CD8-positive, alpha-beta memory T cell (primary cell): ENCODE data around the gene NBEAL2. TPM values are rescaled to one million over a fixed set of nuclear protein-coding genes. Genes with fewer than 3 reads are reported as not detected.
"Not testable (repeated sequence)": the region's sequence is repeated elsewhere in the genome, so short reads cannot be mapped to it uniquely, and the experiment has no call there.

Experiments
- CTCF ChIA-PET: fragments of 350-600 bp; sonication (Branson Sonifier 250); formaldehyde crosslinking; loops from one replicate; lab custom pipeline; 2021; ENCODE audit warnings: antibody characterized with exemption; lab: Charles Lee
- POLR2A ChIA-PET: fragments of 350-600 bp; sonication (Branson Sonifier 250); formaldehyde crosslinking; loops from one replicate; lab custom pipeline; 2021; ENCODE audit warnings: antibody characterized with exemption; lab: Charles Lee
- DNase-seq, 5 donors: peaks; one replicate each; pipeline versions ENCODE4 v3.0.0 to v3.0.0-alpha.2; 2020 to 2022; ENCODE audit warnings: mixed read lengths in 1 of 5
- H3K27ac ChIP-seq: one replicate; pipeline ENCODE4 v1.7.0; 2013; ENCODE audit warnings: low read depth, mild to moderate bottlenecking, low read length, moderate library complexity
- H3K27me3 ChIP-seq: 2 replicates; pipeline ENCODE4 v1.7.0; 2013; ENCODE audit warnings: low read length, mild to moderate bottlenecking; ENCODE audit not compliant: insufficient read depth, poor library complexity, severe bottlenecking
- H3K36me3 ChIP-seq: 2 replicates; pipeline ENCODE4 v1.7.0; 2013; ENCODE audit warnings: mild to moderate bottlenecking, low read length, moderate library complexity; ENCODE audit not compliant: insufficient read depth
- H3K4me1 ChIP-seq: 2 replicates; pipeline ENCODE4 v1.7.0; 2013; ENCODE audit warnings: mild to moderate bottlenecking, low read length, moderate library complexity; ENCODE audit not compliant: insufficient read depth
- H3K4me3 ChIP-seq: 2 replicates; pipeline ENCODE4 v1.7.0; 2013; ENCODE audit warnings: mild to moderate bottlenecking, low read length
- H3K9me3 ChIP-seq: 2 replicates; pipeline ENCODE4 v1.7.0; 2013; ENCODE audit warnings: mild to moderate bottlenecking, low read length
- H3K27ac Mint-ChIP-seq, 8 donors: one replicate each; pipeline ENCODE4 v1.8.0; 2020 to 2021; ENCODE audit warnings: mixed read lengths in 8 of 8, mild to moderate bottlenecking in 6 of 8, inconsistent platforms in 3 of 8, moderate library complexity in 3 of 8
- H3K27me3 Mint-ChIP-seq, 2 donors: one replicate each; pipeline ENCODE4 v1.8.0; 2020 to 2021; ENCODE audit warnings: mixed read lengths in 2 of 2, mild to moderate bottlenecking in 1 of 2, moderate library complexity in 1 of 2
- H3K36me3 Mint-ChIP-seq, 3 donors: one replicate each; pipeline ENCODE4 v1.8.0; 2020 to 2021; ENCODE audit warnings: mixed read lengths in 3 of 3, inconsistent platforms in 1 of 3, mild to moderate bottlenecking in 1 of 3
- H3K4me1 Mint-ChIP-seq, 3 donors: one replicate each; pipeline ENCODE4 v1.8.0; 2020 to 2021; ENCODE audit warnings: mixed read lengths in 3 of 3, inconsistent platforms in 1 of 3, mild to moderate bottlenecking in 1 of 3
- H3K4me3 Mint-ChIP-seq, 7 donors: one replicate each; pipeline ENCODE4 v1.8.0; 2020 to 2021; ENCODE audit warnings: mixed read lengths in 7 of 7, mild to moderate bottlenecking in 6 of 7, moderate library complexity in 4 of 7, inconsistent platforms in 2 of 7
- H3K9me3 Mint-ChIP-seq, 5 donors: one replicate each; pipeline ENCODE4 v1.8.0; 2020 to 2022; ENCODE audit warnings: mixed read lengths in 5 of 5, mild to moderate bottlenecking in 3 of 5, moderate library complexity in 2 of 5, inconsistent platforms in 1 of 5
- polyA plus RNA-seq: library from polyadenylated mRNA; unstranded; fragments of 300-500 nt; fragmentation: Illumina TruSeq; gene quantifications from one replicate; pipeline ENCODE4 v1.2.3, GENCODE V29; 2021
- total RNA-seq, 2 experiments: library from RNA; stranded (reverse); gene quantifications; one replicate each; pipeline ENCODE4 v1.2.3, GENCODE V29; 2021

The NBEAL2 gene
- total and polyA plus RNA-seq, 3 experiments from 2014 or later, result 12.8 to 83.5 (median 76.2) TPM

- H3K36me3 ChIP-seq, result peaks cover 23% of the 10 kb centered on the region
- CTCF ChIA-PET, result interaction anchor here (0.5 to 1.3 kb wide), 2 partner anchors 95 to 295 kb away, joined by 3 read pairs; no protein-coding TSS in a partner anchor
Measured at GRCh38 chr3:47017504-47018268, 38.2 kb downstream of the NBEAL2 start.

GRCh38 chr3:47018269-47018611 lies 38.8 kb downstream of the NBEAL2 start:
- DNase-seq, result no peak
- peaks cover 39 to 65% (median 51%) of the 10 kb centered on the region in 3 donors for H3K4me1 Mint-ChIP-seq
- Histone ChIP-seq H3K27ac (no peak overlapping the region), H3K36me3 (peaks cover 23% of the 10 kb centered on the region), H3K9me3 (no peaks in the 10 kb centered on the region), H3K27me3 (no peaks in the 10 kb centered on the region), H3K4me1 (peaks cover 17% of the 10 kb centered on the region), H3K4me3 (no peak overlapping the region)
- H3K9me3 Mint-ChIP-seq, result no peaks in the 10 kb centered on the region
- ChIA-PET POLR2A (interaction anchor here (0.6 to 2.6 kb wide), 3 partner anchors 39 to 335 kb away, joined by 4 to 14 read pairs (median 8); partner anchors contain the start of genes NBEAL2 and SETD2), CTCF (interaction anchor here (0.5 to 1.3 kb wide), 3 partner anchors 9 to 294 kb away, joined by 3 read pairs; no protein-coding TSS in a partner anchor)
- H3K36me3 Mint-ChIP-seq, result peaks cover 0 to 73% (median 10%) of the 10 kb centered on the region in 3 donors
- H3K27me3 Mint-ChIP-seq, result no peaks in the 10 kb centered on the region
- no peak overlapping the region for H3K4me3 Mint-ChIP-seq
- H3K27ac Mint-ChIP-seq, result peak overlapping the region; percentile 70 to 91 (median 86)

More at GRCh38 chr3:47017504-47018268, 38.2 kb downstream of the NBEAL2 start:
- peak overlapping the region; percentile 29 for H3K27ac ChIP-seq
- H3K4me3 ChIP-seq, result no peak overlapping the region
- H3K27me3 ChIP-seq, result no peaks in the 10 kb centered on the region
- H3K9me3 ChIP-seq, result no peaks in the 10 kb centered on the region
- POLR2A ChIA-PET, result interaction anchor here (0.6 to 2.6 kb wide), 3 partner anchors 38 to 335 kb away, joined by 4 to 14 read pairs (median 8); partner anchors contain the start of genes NBEAL2 and SETD2
- Mint-ChIP-seq H3K9me3 (no peaks in the 10 kb centered on the region), H3K4me1 (peaks cover 39 to 65% (median 51%) of the 10 kb centered on the region in 3 donors), H3K27ac (peak overlapping the region; percentile 75 to 95 (median 86)), H3K4me3 (peak overlapping the region in 2 of 7 donors; percentile 2 to 45), H3K36me3 (peaks cover 0 to 73% (median 10%) of the 10 kb centered on the region in 3 donors), H3K27me3 (no peaks in the 10 kb centered on the region)
- H3K4me1 ChIP-seq, result peaks cover 17% of the 10 kb centered on the region
- DNase-seq, result no peak

GRCh38 chr3:47019201-47019600 lies 39.7 kb downstream of the NBEAL2 start:
- peaks cover 38 to 64% (median 51%) of the 10 kb centered on the region in 3 donors for H3K4me1 Mint-ChIP-seq
- no peak overlapping the region for H3K4me3 ChIP-seq
- no peak overlapping the region for H3K27ac ChIP-seq
- ChIA-PET POLR2A (interaction anchor here (2.6 kb wide), 1 partner anchor 40 kb away, joined by 8 read pairs; the partner anchor contains the start of gene NBEAL2), CTCF (interaction anchor here (1.2 to 1.6 kb wide), 2 partner anchors 10 to 26 kb away, joined by 3 to 5 read pairs; no protein-coding TSS in a partner anchor)
- H3K9me3 ChIP-seq, result no peaks in the 10 kb centered on the region
- DNase-seq, result no peak
- peaks cover 17% of the 10 kb centered on the region for H3K4me1 ChIP-seq
- H3K36me3 Mint-ChIP-seq, result peaks cover 0 to 66% (median 10%) of the 10 kb centered on the region in 3 donors
- H3K27ac Mint-ChIP-seq, result peak overlapping the region in 7 of 8 donors; percentile 24 to 82 (median 62)
- no peaks in the 10 kb centered on the region for H3K27me3 ChIP-seq
- H3K36me3 ChIP-seq, result peaks cover 23% of the 10 kb centered on the region
- H3K4me3 Mint-ChIP-seq, result no peak overlapping the region
- no peaks in the 10 kb centered on the region for H3K9me3 Mint-ChIP-seq
- H3K27me3 Mint-ChIP-seq, result no peaks in the 10 kb centered on the region

- H3K27me3 Mint-ChIP-seq, result no peaks in the 10 kb centered on the region
- no peak overlapping the region for H3K4me3 Mint-ChIP-seq
- peaks cover 0 to 59% (median 10%) of the 10 kb centered on the region in 3 donors for H3K36me3 Mint-ChIP-seq
- no peaks in the 10 kb centered on the region for H3K9me3 Mint-ChIP-seq
- ChIA-PET POLR2A (no interaction called here), CTCF (interaction anchor here (1.4 to 1.6 kb wide), 2 partner anchors 10 to 25 kb away, joined by 3 to 5 read pairs; no protein-coding TSS in a partner anchor)
- DNase-seq, result no peak
- Histone ChIP-seq H3K27me3 (no peaks in the 10 kb centered on the region), H3K4me3 (no peak overlapping the region), H3K4me1 (peaks cover 17% of the 10 kb centered on the region), H3K27ac (no peak overlapping the region), H3K36me3 (peaks cover 23% of the 10 kb centered on the region), H3K9me3 (no peaks in the 10 kb centered on the region)
- H3K27ac Mint-ChIP-seq, result peak overlapping the region; percentile 62 to 93 (median 84)
- peaks cover 44 to 68% (median 57%) of the 10 kb centered on the region in 3 donors for H3K4me1 Mint-ChIP-seq
Measured at GRCh38 chr3:47020311-47020710, 40.8 kb downstream of the NBEAL2 start.

- ChIA-PET POLR2A (interaction anchor here (0.6 kb wide), 1 partner anchor 13 kb away, joined by 3 read pairs; no protein-coding TSS in a partner anchor), CTCF (interaction anchor here (0.7 kb wide), 1 partner anchor 13 kb away, joined by 3 read pairs; no protein-coding TSS in a partner anchor)
- Histone ChIP-seq H3K4me3 (no peak overlapping the region), H3K36me3 (peaks cover 13% of the 10 kb centered on the region), H3K9me3 (no peaks in the 10 kb centered on the region), H3K27me3 (no peaks in the 10 kb centered on the region), H3K4me1 (peaks cover 6% of the 10 kb centered on the region), H3K27ac (no peak overlapping the region)
- Mint-ChIP-seq H3K9me3 (no peaks in the 10 kb centered on the region), H3K27me3 (no peaks in the 10 kb centered on the region), H3K4me3 (no peak overlapping the region), H3K4me1 (peaks cover 35 to 62% (median 52%) of the 10 kb centered on the region in 3 donors), H3K36me3 (peaks cover 3 to 50% (median 8%) of the 10 kb centered on the region in 3 donors), H3K27ac (peak overlapping the region in 3 of 8 donors; percentile 8 to 41 (median 40))
- no peak for DNase-seq
Measured at GRCh38 chr3:47022641-47023071, 43.2 kb downstream of the NBEAL2 start.

- Histone ChIP-seq H3K27ac (no peak overlapping the region), H3K9me3 (no peaks in the 10 kb centered on the region), H3K27me3 (no peaks in the 10 kb centered on the region), H3K4me1 (no peaks in the 10 kb centered on the region), H3K4me3 (no peak overlapping the region), H3K36me3 (peaks cover 9% of the 10 kb centered on the region)
- H3K27me3 Mint-ChIP-seq, result no peaks in the 10 kb centered on the region
- no peak for DNase-seq
- H3K4me1 Mint-ChIP-seq, result peaks cover 22 to 53% (median 31%) of the 10 kb centered on the region in 3 donors
- no peaks in the 10 kb centered on the region for H3K9me3 Mint-ChIP-seq
- no peak overlapping the region for H3K4me3 Mint-ChIP-seq
- ChIA-PET CTCF (no interaction called here), POLR2A (interaction anchor here (0.8 kb wide), 1 partner anchor 10 kb away, joined by 3 read pairs; no protein-coding TSS in a partner anchor)
- peak overlapping the region in 5 of 8 donors; percentile 11 to 56 (median 44) for H3K27ac Mint-ChIP-seq
- peaks cover 3 to 48% (median 11%) of the 10 kb centered on the region in 3 donors for H3K36me3 Mint-ChIP-seq
Measured at GRCh38 chr3:47024932-47025331, 45.5 kb downstream of the NBEAL2 start.

GRCh38 chr3:47026432-47026831 lies 47.0 kb downstream of the NBEAL2 start:
- H3K9me3 Mint-ChIP-seq, result not testable (repeated sequence)

More at GRCh38 chr3:47026432-47026831, 47.0 kb downstream of the NBEAL2 start:
- H3K27me3 Mint-ChIP-seq, CTCF ChIA-PET, H3K9me3 ChIP-seq, H3K4me1 ChIP-seq, H3K4me3 ChIP-seq, DNase-seq, H3K36me3 ChIP-seq, H3K27ac ChIP-seq, H3K4me3 Mint-ChIP-seq, H3K27me3 ChIP-seq: not testable (repeated sequence)
- peaks cover 3 to 49% (median 13%) of the 10 kb centered on the region in 3 donors for H3K36me3 Mint-ChIP-seq
- H3K4me1 Mint-ChIP-seq, result peaks cover 27 to 50% (median 35%) of the 10 kb centered on the region in 3 donors
- POLR2A ChIA-PET, result interaction anchor here (0.7 kb wide), 1 partner anchor 14 kb away, joined by 3 read pairs; no protein-coding TSS in a partner anchor
- H3K27ac Mint-ChIP-seq, result peak overlapping the region in 5 of 8 donors; percentile 12 to 82 (median 43)
